Measurements from ENCODE around the gene CALY. TPM values are rescaled to one million over a fixed set of nuclear protein-coding genes. Genes with fewer than 3 reads are reported as not detected.

CALY gene
- total RNA-seq, 1 experiment from 2014 or later, result 0.47 TPM

GRCh38 chr10:133353988-133354605, 17.4 kb upstream of the CALY start:
- TF ChIP-seq ELF1 (IDR thresholded peaks at IDR 0.05; ENCODE audit: borderline replicate concordance, low read depth) (no peak), MAX (IDR thresholded peaks at IDR 0.05) (no peak), RAD21 (IDR thresholded peaks at IDR 0.05; ENCODE audit: low read depth) (no peak), EGR1 (IDR thresholded peaks at IDR 0.05; ENCODE audit: low read depth) (no peak), ZNF274 (IDR thresholded peaks at IDR 0.05; ENCODE audit: low read depth, low read length) (no peak), ZFX (IDR thresholded peaks at IDR 0.05) (no peak), FOSL1 (IDR thresholded peaks at IDR 0.05; ENCODE audit: low read depth) (no peak), CBX3 (IDR thresholded peaks at IDR 0.05; ENCODE audit: low read depth) (no peak), POLR2A (IDR thresholded peaks at IDR 0.05; ENCODE audit: borderline replicate concordance, extremely low read depth, insufficient read depth, insufficient read length) (no peak), CTCF (IDR thresholded peaks at IDR 0.05 in 2 of 3, conservative IDR thresholded peaks at IDR 0.05 in 1 of 3; ENCODE audit: borderline replicate concordance in 1 of 3, insufficient read depth in 1 of 3, low read depth in 2 of 3, low read length in 2 of 3) (no peak), ZBTB33 (IDR thresholded peaks at IDR 0.05; ENCODE audit: extremely low read depth, insufficient replicate concordance, low read length) (no peak), POLR2AphosphoS5 (IDR thresholded peaks at IDR 0.05; ENCODE audit: low read depth, low read length) (no peak), CEBPB (IDR thresholded peaks at IDR 0.05; ENCODE audit: low read depth) (no peak)
- Histone ChIP-seq H3K36me3 (ENCODE audit: control insufficient read depth in 1 of 2, insufficient read depth in 2 of 2, low read length in 2 of 2) (no peaks in the 10 kb centered on the region), H3K4me1 (ENCODE audit: control insufficient read depth in 1 of 2, insufficient read depth in 2 of 2, low read length in 2 of 2) (peaks cover 3 to 5% of the 10 kb centered on the region in 2 experiments; a peak in 2 of 4 replicates), H3K9me3 (ENCODE audit: control insufficient read depth in 1 of 2, insufficient read depth in 1 of 2, low read depth in 1 of 2, low read length in 2 of 2) (no peaks in the 10 kb centered on the region), H3K4me3 (replicated peaks in 1 of 2; ENCODE audit: low read depth in 1 of 2, low read length in 2 of 2) (no peak overlapping the region), H3K4me2 (ENCODE audit: low read length) (no peak overlapping the region), H3K27me3 (ENCODE audit: insufficient read depth, low read length) (no peaks in the 10 kb centered on the region), H3K79me2 (ENCODE audit: insufficient read depth, low read length) (peaks cover 6% of the 10 kb centered on the region; the same call in 1 of the 2 replicates), H2AFZ (ENCODE audit: low read depth, low read length, poor library complexity, severe bottlenecking) (no peak overlapping the region), H4K20me1 (ENCODE audit: insufficient read depth) (no peaks in the 10 kb centered on the region), H3K27ac (ENCODE audit: low read depth, low read length) (no peak overlapping the region), H3K9ac (ENCODE audit: low read length) (no peak overlapping the region), H3K9me2 (ENCODE audit: insufficient read depth) (no peaks in the 10 kb centered on the region)
- ATAC-seq, result no peak
- RAD21 ChIA-PET (ENCODE audit: low non-redundant PET in 1 of 2, low total read pairs in 2 of 2, uncharacterized antibody in 2 of 2, unreplicated experiment in 2 of 2), result no interaction called here
- intact Hi-C loops (cut with micrococcal nuclease), result no loop called here
- no peak for DNase-seq (ENCODE audit: low read depth, low spot score)
- CTCF ChIA-PET, result no interaction called here
- no TSS peak for BruUV-seq (replicated peaks)
- POLR2A ChIA-PET, result no interaction called here

All from HCT116 (cell line).